Thoracic aorta (tissue), 2 donors: ENCODE results near the gene ARGLU1. TPM values are rescaled to one million over a fixed set of nuclear protein-coding genes. Genes with fewer than 3 reads are reported as not detected.

Experiments
- ATAC-seq: fragments of 150-250 bp; one replicate; pipeline ENCODE4 v1.8.0; 2017; ENCODE audit warnings: low read depth; ENCODE audit not compliant: insufficient number of reproducible peaks, low FRiP score
- DNase-seq: peaks from one replicate; pipeline ENCODE4 v3.0.0-alpha.2; 2020; ENCODE audit warnings: low spot score
- H3K27ac ChIP-seq, 2 donors: fragments of 200-600 bp; sonication (generic); 1 replicate in 1 of 2; 2 replicates in 1 of 2; pipeline ENCODE4 v1.5.1; 2016; ENCODE audit warnings: mild to moderate bottlenecking in 2 of 2, moderate library complexity in 2 of 2
- H3K27me3 ChIP-seq: fragments of 200-600 bp; sonication (generic); replicated peaks from 2 replicates; pipeline ENCODE4 v1.6.0; 2016; ENCODE audit warnings: mild to moderate bottlenecking; ENCODE audit not compliant: insufficient read depth
- H3K36me3 ChIP-seq: fragments of 200-600 bp; sonication (generic); one replicate; pipeline ENCODE4 v1.5.1; 2016
- H3K4me1 ChIP-seq, 2 donors: fragments of 200-600 bp; sonication (generic); 1 replicate in 1 of 2; 2 replicates in 1 of 2; pipeline versions ENCODE4 v1.5.1 to v1.6.0; 2016; ENCODE audit warnings: low read depth in 2 of 2, mild to moderate bottlenecking in 1 of 2; ENCODE audit not compliant: control insufficient read depth in 1 of 2
- H3K4me3 ChIP-seq: fragments of 200-600 bp; sonication (generic); 2 replicates; pipeline ENCODE4 v1.5.1; 2016; ENCODE audit warnings: mild to moderate bottlenecking
- H3K9me3 ChIP-seq: fragments of 200-600 bp; sonication (generic); 2 replicates; pipeline ENCODE4 v1.5.1; 2016
- CTCF ChIP-seq: fragments of 200-600 bp; sonication (generic); IDR thresholded peaks from one replicate; pipeline ENCODE4 v1.5.1; 2019; ENCODE audit warnings: antibody characterized with exemption
- total RNA-seq, 2 donors: library from RNA; depleted of rRNA; stranded (reverse); fragments of >200 nt; gene quantifications; one replicate each; pipeline versions ENCODE4 v1.1.0 to v1.2.3, GENCODE V29; 2016

The ARGLU1 gene
- total RNA-seq, 2 donors from 2014 or later: 112 to 159 TPM

GRCh38 chr13:106599875-106600797 lies 32.2 kb upstream of the ARGLU1 start:
- ATAC-seq (no peak), DNase-seq (no peak)
- no peaks in the 10 kb centered on the region for H3K27me3 ChIP-seq
- no peak overlapping the region for H3K27ac ChIP-seq
- H3K9me3 ChIP-seq: no peaks in the 10 kb centered on the region
- H3K36me3 ChIP-seq: no peaks in the 10 kb centered on the region
- TF ChIP-seq CTCF: no peak
- H3K4me1 ChIP-seq: peaks cover 22 to 53% of the 10 kb centered on the region in 2 donors
- no peak overlapping the region for H3K4me3 ChIP-seq

GRCh38 chr13:106597749-106598395 lies 29.9 kb upstream of the ARGLU1 start:
- no peak for TF ChIP-seq CTCF
- Histone ChIP-seq H3K27me3 (no peaks in the 10 kb centered on the region), H3K4me1 (peaks cover 22 to 53% of the 10 kb centered on the region in 2 donors), H3K27ac (no peak overlapping the region), H3K36me3 (no peaks in the 10 kb centered on the region), H3K9me3 (no peaks in the 10 kb centered on the region), H3K4me3 (no peak overlapping the region)
- ATAC-seq: no peak
- DNase-seq: no peak

GRCh38 chr13:106597186-106597585 lies 29.2 kb upstream of the ARGLU1 start:
- peak overlapping the region; percentile 26 for H3K4me3 ChIP-seq
- DNase-seq (no peak), ATAC-seq (no peak)
- peak overlapping the region in 1 of 2 donors; percentile 34 for H3K27ac ChIP-seq
- TF ChIP-seq CTCF: no peak
- peaks cover 17 to 46% of the 10 kb centered on the region in 2 donors for H3K4me1 ChIP-seq
- no peaks in the 10 kb centered on the region for H3K27me3 ChIP-seq
- no peaks in the 10 kb centered on the region for H3K9me3 ChIP-seq
- H3K36me3 ChIP-seq: no peaks in the 10 kb centered on the region

- Histone ChIP-seq H3K9me3 (no peaks in the 10 kb centered on the region), H3K36me3 (no peaks in the 10 kb centered on the region), H3K27ac (no peak overlapping the region), H3K4me3 (no peak overlapping the region), H3K4me1 (peaks cover 14 to 39% of the 10 kb centered on the region in 2 donors), H3K27me3 (no peaks in the 10 kb centered on the region)
- ATAC-seq: no peak
- TF ChIP-seq CTCF: no peak
- DNase-seq: no peak
Observed at GRCh38 chr13:106596275-106596937, 28.5 kb upstream of the ARGLU1 start.

- H3K4me1 ChIP-seq: peaks cover 8 to 34% of the 10 kb centered on the region in 2 donors
- H3K27ac ChIP-seq: no peak overlapping the region
- no peak for TF ChIP-seq CTCF
- H3K27me3 ChIP-seq: no peaks in the 10 kb centered on the region
- H3K9me3 ChIP-seq: no peaks in the 10 kb centered on the region
- ATAC-seq (no peak), DNase-seq (no peak)
- no peak overlapping the region for H3K4me3 ChIP-seq
- no peaks in the 10 kb centered on the region for H3K36me3 ChIP-seq
Observed at GRCh38 chr13:106595625-106596024, 27.7 kb upstream of the ARGLU1 start.
